Keratinocyte (primary cell): Measurements from ENCODE around the gene COASY. TPM values are rescaled to one million over a fixed set of nuclear protein-coding genes. Genes with fewer than 3 reads are reported as not detected.

Experiments used
- DNase-seq: peaks from one replicate; pipeline ENCODE4 v3.0.0-alpha.2; 2011; ENCODE audit warnings: low read depth, missing footprints, low spot score
- FAIRE-seq: peaks from 2 replicates; lab custom pipeline; 2011; peaks lifted over from hg19 to GRCh38; lab: Jason Lieb, UNC
- H2AFZ ChIP-seq: 2 replicates; pipeline ENCODE4 v1.6.0; 2012; ENCODE audit warnings: low read length, control low read depth, inconsistent platforms; ENCODE audit not compliant: control insufficient read depth
- H3K27ac ChIP-seq: 2 replicates; pipeline ENCODE4 v1.5.1; 2011; ENCODE audit warnings: low read length; ENCODE audit not compliant: control insufficient read depth, insufficient read depth
- H3K27me3 ChIP-seq: 3 replicates; pipeline ENCODE4 v1.6.0; 2011; ENCODE audit warnings: low read length; ENCODE audit not compliant: control insufficient read depth, insufficient read depth; ENCODE audit errors: extremely low read depth
- H3K36me3 ChIP-seq, 2 experiments: 2 replicates in 1 of 2; 3 replicates in 1 of 2; pipeline ENCODE4 v1.5.1; 2011; ENCODE audit warnings: low read length in 2 of 2, mild to moderate bottlenecking in 1 of 2; ENCODE audit not compliant: control insufficient read depth in 2 of 2, insufficient read depth in 2 of 2; ENCODE audit errors: extremely low read depth in 1 of 2
- H3K4me1 ChIP-seq: 3 replicates; pipeline ENCODE4 v1.5.1; 2011; ENCODE audit warnings: low read length; ENCODE audit not compliant: control insufficient read depth, insufficient read depth; ENCODE audit errors: extremely low read depth
- H3K4me2 ChIP-seq: 3 replicates; pipeline ENCODE4 v1.6.0; 2011; ENCODE audit warnings: low read depth, low read length; ENCODE audit not compliant: control insufficient read depth, insufficient read depth; ENCODE audit errors: extremely low read depth
- H3K4me3 ChIP-seq, 3 experiments: fragments of 200-600 bp in 1 of 3; sonication (generic) in 1 of 3; 2 replicates in 2 of 3; 3 replicates in 1 of 3; pipeline ENCODE4 v1.5.1; 2011 to 2016; ENCODE audit warnings: low read length in 3 of 3, mild to moderate bottlenecking in 3 of 3, control low read depth in 2 of 3, inconsistent platforms in 1 of 3, low read depth in 1 of 3, mixed read lengths in 1 of 3, mixed run types in 1 of 3, moderate library complexity in 1 of 3; ENCODE audit not compliant: control insufficient read depth in 2 of 3, insufficient read depth in 2 of 3; ENCODE audit errors: extremely low read depth in 1 of 3
- H3K79me2 ChIP-seq: 2 replicates; pipeline ENCODE4 v1.6.0; 2012; ENCODE audit warnings: low read length; ENCODE audit not compliant: control insufficient read depth, insufficient read depth
- H3K9ac ChIP-seq: 3 replicates; pipeline ENCODE4 v1.6.0; 2011; ENCODE audit warnings: low read length; ENCODE audit not compliant: control insufficient read depth, insufficient read depth; ENCODE audit errors: extremely low read depth
- H3K9me1 ChIP-seq: 3 replicates; pipeline ENCODE4 v1.6.0; 2011; ENCODE audit warnings: low read length; ENCODE audit not compliant: control insufficient read depth, insufficient read depth; ENCODE audit errors: extremely low read depth
- H3K9me3 ChIP-seq: 2 replicates; pipeline ENCODE4 v1.5.1; 2012; ENCODE audit warnings: low read depth, low read length; ENCODE audit not compliant: control insufficient read depth
- H4K20me1 ChIP-seq: 3 replicates; pipeline ENCODE4 v1.6.0; 2011; ENCODE audit warnings: low read length; ENCODE audit not compliant: control insufficient read depth, insufficient read depth; ENCODE audit errors: extremely low read depth
- EZH2 ChIP-seq: IDR thresholded peaks from one replicate; pipeline ENCODE4 v1.6.1; 2012; ENCODE audit warnings: inconsistent platforms, mild to moderate bottlenecking, low read length, moderate library complexity
- dilution Hi-C: fragments of 300-500 bp; cut with MboI; formaldehyde crosslinking; loops from one replicate; pipeline ENCODE4 v1.7.0; 2020; ENCODE audit warnings: low sequenced_read_pairs; ENCODE audit not compliant: extremely low pct_ligation_motif_present
- polyA plus RNA-seq, 5 experiments: library from polyadenylated mRNA; depleted of rRNA in 3 of 5; stranded (reverse) in 3 of 5; stranded (forward) in 1 of 5; unstranded in 1 of 5; fragments of >200 nt; gene quantifications; 1 replicate in 1 of 5; 2 replicates in 3 of 5; 3 replicates in 1 of 5; pipeline versions ENCODE4 v1.2.1 to v1.2.3, GENCODE V29; 2011 to 2012; ENCODE audit warnings: missing spikeins in 2 of 5, low read depth in 1 of 5, low replicate concordance in 1 of 5
- TF ChIP-seq, protein P1 (sequence below), 3 experiments: IDR thresholded peaks in 1 of 3; conservative IDR thresholded peaks in 1 of 3; optimal IDR thresholded peaks in 1 of 3; 2 replicates in 2 of 3; 3 replicates in 1 of 3; pipeline versions ENCODE3 to v1.5.1; 2011; ENCODE audit warnings: low read length in 3 of 3, mild to moderate bottlenecking in 3 of 3, moderate library complexity in 2 of 3, control low read depth in 1 of 3, inconsistent platforms in 1 of 3; ENCODE audit not compliant: insufficient read depth in 2 of 3; ENCODE audit errors: extremely low read depth in 1 of 3

COASY gene
- polyA plus RNA-seq, 1 donor (not counting 4 experiments of a cell fraction or from before 2014, with no cell fraction given) = 26.2 TPM

- TF ChIP-seq EZH2 = no peak
- TF ChIP-seq, protein P1, sequence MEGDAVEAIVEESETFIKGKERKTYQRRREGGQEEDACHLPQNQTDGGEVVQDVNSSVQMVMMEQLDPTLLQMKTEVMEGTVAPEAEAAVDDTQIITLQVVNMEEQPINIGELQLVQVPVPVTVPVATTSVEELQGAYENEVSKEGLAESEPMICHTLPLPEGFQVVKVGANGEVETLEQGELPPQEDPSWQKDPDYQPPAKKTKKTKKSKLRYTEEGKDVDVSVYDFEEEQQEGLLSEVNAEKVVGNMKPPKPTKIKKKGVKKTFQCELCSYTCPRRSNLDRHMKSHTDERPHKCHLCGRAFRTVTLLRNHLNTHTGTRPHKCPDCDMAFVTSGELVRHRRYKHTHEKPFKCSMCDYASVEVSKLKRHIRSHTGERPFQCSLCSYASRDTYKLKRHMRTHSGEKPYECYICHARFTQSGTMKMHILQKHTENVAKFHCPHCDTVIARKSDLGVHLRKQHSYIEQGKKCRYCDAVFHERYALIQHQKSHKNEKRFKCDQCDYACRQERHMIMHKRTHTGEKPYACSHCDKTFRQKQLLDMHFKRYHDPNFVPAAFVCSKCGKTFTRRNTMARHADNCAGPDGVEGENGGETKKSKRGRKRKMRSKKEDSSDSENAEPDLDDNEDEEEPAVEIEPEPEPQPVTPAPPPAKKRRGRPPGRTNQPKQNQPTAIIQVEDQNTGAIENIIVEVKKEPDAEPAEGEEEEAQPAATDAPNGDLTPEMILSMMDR (optimal IDR thresholded peaks at IDR 0.05 in 1 of 3, IDR thresholded peaks at IDR 0.05 in 1 of 3, conservative IDR thresholded peaks at IDR 0.05 in 1 of 3; ENCODE audit: extremely low read depth in 1 of 3, insufficient read depth in 2 of 3, low read length in 3 of 3) = peak in 1 of 3 experiments; percentile 2
- peak within 1 kb of the TSS; percentile 71 for H3K9ac ChIP-seq
- H3K36me3 ChIP-seq = peaks cover 32 to 59% of the 10 kb centered on the region in 2 experiments
- peak within 1 kb of the TSS; percentile 52 for H3K27ac ChIP-seq
- no peaks in the 10 kb centered on the region for H3K9me3 ChIP-seq
- H4K20me1 ChIP-seq = no peaks in the 10 kb centered on the region
- DNase-seq (no peak), FAIRE-seq (no peak)
- H3K4me2 ChIP-seq = peak within 1 kb of the TSS; percentile 92
- H2AFZ ChIP-seq = peak within 1 kb of the TSS; percentile 74
- H3K27me3 ChIP-seq = no peaks in the 10 kb centered on the region
- dilution Hi-C loops = no loop called here
- H3K4me1 ChIP-seq = peaks cover 26% of the 10 kb centered on the region
- peaks cover 50% of the 10 kb centered on the region for H3K79me2 ChIP-seq
- no peaks in the 10 kb centered on the region for H3K9me1 ChIP-seq
- peak within 1 kb of the TSS; percentile 85 to 93 (median 88) for H3K4me3 ChIP-seq
Observed at GRCh38 chr17:42566883-42567573, 5.1 kb downstream of the COASY start, which contains the start of gene MLX. Gene MLX (plus strand): TSS chr17:42567100. CDS start chr17:42567125, 25 bp downstream.

DNA sequence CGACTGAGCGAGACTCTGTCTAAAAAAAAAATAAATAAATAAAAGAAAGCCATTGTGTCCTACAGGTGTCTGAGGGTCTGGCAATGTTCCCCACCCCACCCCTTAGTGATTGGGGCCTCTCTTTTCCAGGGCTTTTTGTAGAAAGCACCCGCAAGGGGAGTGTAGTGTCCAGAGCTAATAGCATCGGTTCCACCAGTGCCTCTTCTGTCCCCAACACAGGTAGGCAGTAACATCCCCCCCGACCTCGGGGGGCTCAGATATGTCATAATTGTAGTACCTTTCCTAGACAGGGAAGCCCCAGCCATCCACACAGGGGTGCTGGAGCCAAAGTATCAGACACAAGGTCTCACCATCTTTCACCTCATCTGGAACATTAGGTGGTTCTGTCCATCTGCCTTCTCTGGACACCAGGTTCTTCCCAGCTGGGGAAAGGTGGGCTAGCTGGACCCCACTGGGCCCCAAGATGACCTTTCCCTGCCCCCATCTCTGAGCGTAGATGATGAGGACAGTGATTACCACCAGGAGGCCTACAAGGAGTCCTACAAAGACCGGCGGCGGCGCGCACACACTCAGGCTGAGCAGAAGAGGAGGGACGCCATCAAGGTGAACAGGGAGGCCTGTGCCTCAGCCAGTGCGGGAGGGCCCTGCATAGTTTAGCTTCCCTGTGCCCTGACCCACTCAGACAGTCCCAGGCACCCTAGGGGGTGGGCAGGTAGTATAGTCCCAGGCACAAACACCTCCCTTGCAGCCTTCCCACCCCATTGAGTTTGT, 6.6 kb downstream of the COASY start:
- no peaks in the 10 kb centered on the region for H3K27me3 ChIP-seq
- no peak overlapping the region for H2AFZ ChIP-seq
- H3K9me3 ChIP-seq = no peaks in the 10 kb centered on the region
- FAIRE-seq = no peak
- H3K9ac ChIP-seq = no peak overlapping the region
- TF ChIP-seq, protein P1 (optimal IDR thresholded peaks at IDR 0.05 in 1 of 3, IDR thresholded peaks at IDR 0.05 in 1 of 3, conservative IDR thresholded peaks at IDR 0.05 in 1 of 3; ENCODE audit: extremely low read depth in 1 of 3, insufficient read depth in 2 of 3, low read length in 3 of 3) = no peak
- TF ChIP-seq EZH2 = no peak
- no peak overlapping the region for H3K27ac ChIP-seq
- no peak overlapping the region for H3K4me2 ChIP-seq
- H3K36me3 ChIP-seq = peaks cover 43 to 62% of the 10 kb centered on the region in 2 experiments
- H3K79me2 ChIP-seq = peaks cover 35% of the 10 kb centered on the region
- no peak overlapping the region for H3K4me3 ChIP-seq
- H3K9me1 ChIP-seq = no peaks in the 10 kb centered on the region
- no peak for DNase-seq
- dilution Hi-C loops = no loop called here
- no peaks in the 10 kb centered on the region for H4K20me1 ChIP-seq
- peaks cover 18% of the 10 kb centered on the region for H3K4me1 ChIP-seq
